GM18508 (cell line): ENCODE data around the gene HMX1.

Experiments
- ATAC-seq: cut with Tn5 transposase; IDR thresholded peaks from one replicate; pipeline ENCODE4 v1.9.1; 2021; ENCODE audit warnings: moderate number of reproducible peaks; ENCODE audit not compliant: insufficient read depth, unreplicated experiment

HMX1 gene

GRCh38 chr4:8893624-8894423 is 22.2 kb upstream of the HMX1 start:
- ATAC-seq = no peak

- no peak for ATAC-seq
Observed at GRCh38 chr4:8893227-8893623, 21.6 kb upstream of the HMX1 start.

- ATAC-seq = no peak
Observed at GRCh38 chr4:8892556-8893226, 21.1 kb upstream of the HMX1 start.

- ATAC-seq = no peak
Observed at GRCh38 chr4:8891646-8892555, 20.3 kb upstream of the HMX1 start.

GRCh38 chr4:8891255-8891645 is 19.6 kb upstream of the HMX1 start:
- no peak for ATAC-seq

- no peak for ATAC-seq
Observed at GRCh38 chr4:8888856-8889255, 17.2 kb upstream of the HMX1 start.

- no peak for ATAC-seq
Observed at GRCh38 chr4:8886612-8887406, 15.2 kb upstream of the HMX1 start.

- no peak for ATAC-seq
Observed at GRCh38 chr4:8882239-8882638, 10.6 kb upstream of the HMX1 start.

- ATAC-seq = no peak
Observed at GRCh38 chr4:8880851-8881250, 9.2 kb upstream of the HMX1 start.

GRCh38 chr4:8879574-8879973 is 7.9 kb upstream of the HMX1 start:
- no peak for ATAC-seq

GRCh38 chr4:8878421-8878820 is 6.8 kb upstream of the HMX1 start:
- ATAC-seq = no peak

- no peak for ATAC-seq
Observed at GRCh38 chr4:8877780-8878040, 6.1 kb upstream of the HMX1 start.

- no peak for ATAC-seq
Observed at GRCh38 chr4:8876982-8877779, 5.5 kb upstream of the HMX1 start.

GRCh38 chr4:8874896-8875680 is 3.4 kb upstream of the HMX1 start:
- ATAC-seq = no peak

GRCh38 chr4:8874003-8874895 is 2.6 kb upstream of the HMX1 start:
- no peak for ATAC-seq

GRCh38 chr4:8872402-8873291 is 1.0 kb upstream of the HMX1 start:
- ATAC-seq = no peak
